ENCODE results near the gene MORF4L2.

DNA sequence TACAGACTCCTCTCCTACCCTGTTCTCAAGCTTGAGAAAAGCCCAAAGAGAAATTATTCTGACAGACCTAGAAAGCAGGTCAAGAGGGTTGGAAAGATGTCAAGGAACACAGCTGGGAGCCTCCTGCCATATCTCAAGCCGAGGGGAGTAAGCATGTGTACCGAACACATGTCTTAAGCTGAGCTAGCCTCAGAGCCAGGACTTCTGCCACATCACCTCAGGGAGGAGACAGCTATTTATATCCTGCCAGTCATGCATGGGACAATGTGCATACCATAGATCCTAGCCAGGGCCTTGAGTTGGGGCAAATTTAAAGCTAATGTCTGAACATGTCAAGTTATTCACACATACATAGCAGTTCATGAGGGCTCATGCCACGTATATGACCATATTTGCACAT, 36.0 kb upstream of the MORF4L2 start:
- TF ChIP-seq, protein P1, sequence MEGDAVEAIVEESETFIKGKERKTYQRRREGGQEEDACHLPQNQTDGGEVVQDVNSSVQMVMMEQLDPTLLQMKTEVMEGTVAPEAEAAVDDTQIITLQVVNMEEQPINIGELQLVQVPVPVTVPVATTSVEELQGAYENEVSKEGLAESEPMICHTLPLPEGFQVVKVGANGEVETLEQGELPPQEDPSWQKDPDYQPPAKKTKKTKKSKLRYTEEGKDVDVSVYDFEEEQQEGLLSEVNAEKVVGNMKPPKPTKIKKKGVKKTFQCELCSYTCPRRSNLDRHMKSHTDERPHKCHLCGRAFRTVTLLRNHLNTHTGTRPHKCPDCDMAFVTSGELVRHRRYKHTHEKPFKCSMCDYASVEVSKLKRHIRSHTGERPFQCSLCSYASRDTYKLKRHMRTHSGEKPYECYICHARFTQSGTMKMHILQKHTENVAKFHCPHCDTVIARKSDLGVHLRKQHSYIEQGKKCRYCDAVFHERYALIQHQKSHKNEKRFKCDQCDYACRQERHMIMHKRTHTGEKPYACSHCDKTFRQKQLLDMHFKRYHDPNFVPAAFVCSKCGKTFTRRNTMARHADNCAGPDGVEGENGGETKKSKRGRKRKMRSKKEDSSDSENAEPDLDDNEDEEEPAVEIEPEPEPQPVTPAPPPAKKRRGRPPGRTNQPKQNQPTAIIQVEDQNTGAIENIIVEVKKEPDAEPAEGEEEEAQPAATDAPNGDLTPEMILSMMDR (IDR thresholded peaks at IDR 0.05): no peak
- TF ChIP-seq POLR2A (IDR thresholded peaks at IDR 0.05; ENCODE audit: low read depth) (no peak), EP300 (IDR thresholded peaks at IDR 0.05) (no peak), POLR2AphosphoS5 (IDR thresholded peaks at IDR 0.05) (no peak)
